Right lobe of liver (tissue), 6 donors: Measurements from ENCODE around the gene HPGD. TPM values are rescaled to one million over a fixed set of nuclear protein-coding genes. Genes with fewer than 3 reads are reported as not detected.

ENCODE experiments used
- ATAC-seq, 4 donors: fragments of 200-7000 bp; cut with Tn5 transposase; one replicate each; pipeline ENCODE4 v1.9.1; 2020; ENCODE audit warnings: mild to moderate bottlenecking in 4 of 4, moderate library complexity in 4 of 4
- DNase-seq, 3 donors: peaks; one replicate each; pipeline ENCODE4 v3.0.0-alpha.2; 2020
- H3K27ac ChIP-seq, 3 donors: fragments of 200-600 bp; one replicate each; pipeline ENCODE4 v1.8.0; 2022
- H3K27me3 ChIP-seq, 2 donors: fragments of 200-600 bp; one replicate each; pipeline ENCODE4 v1.8.0; 2022
- H3K36me3 ChIP-seq, 4 donors: fragments of 200-600 bp; sonication (generic) in 1 of 4; one replicate each; pipeline versions ENCODE4 v1.5.1 to v1.8.0; 2017 to 2022; ENCODE audit warnings: control low read depth in 1 of 4
- H3K4me1 ChIP-seq, 4 donors: fragments of 200-600 bp; sonication (generic) in 1 of 4; one replicate each; pipeline versions ENCODE4 v1.5.1 to v1.8.0; 2017 to 2022; ENCODE audit warnings: control low read depth in 1 of 4
- H3K4me3 ChIP-seq, 3 donors: fragments of 200-600 bp; one replicate each; pipeline ENCODE4 v1.8.0; 2022
- H3K9me3 ChIP-seq, 4 donors: fragments of 200-600 bp; sonication (generic) in 1 of 4; one replicate each; pipeline versions ENCODE4 v1.5.1 to v1.8.0; 2017 to 2022; ENCODE audit warnings: control low read depth in 1 of 4
- POLR2A ChIP-seq: fragments of 450-650 bp; IDR thresholded peaks from one replicate; pipeline ENCODE4 v1.6.1; 2017; ENCODE audit warnings: antibody characterized with exemption, mild to moderate bottlenecking
- WGBS: methylation state at CpG from one replicate; pipeline ENCODE4 v1.1.6; 2018; ENCODE audit warnings: low coverage, low lambda C conversion rate; ENCODE audit not compliant: insufficient coverage; ENCODE audit errors: missing lambda C conversion rate; 5-methylcytosine and 5-hydroxymethylcytosine counted together
- intact Hi-C, 2 donors: fragments of 100-400 bp; cut with DNase I; formaldehyde crosslinking; loops; one replicate each; pipeline versions ENCODE4 v1.11.2 to v1.14.1; 2022
- total RNA-seq, 6 experiments: library from RNA; depleted of rRNA in 2 of 6; stranded (reverse); fragments of >200 nt in 2 of 6; fragmentation: NEBNext Ultra II Directional in 3 of 6; extraction: Animal tissue kit (Norgen Biotek cat#: 25700) in 3 of 6; gene quantifications; one replicate each; pipeline versions ENCODE4 v1.1.0 to v1.2.4, GENCODE V29; 2016 to 2023
- TF ChIP-seq, protein P1 (sequence below), 4 donors: fragments of 200-600 bp in 3 of 4; fragments of 450-650 bp in 1 of 4; IDR thresholded peaks; one replicate each; pipeline versions ENCODE4 v1.5.1 to v1.8.0; 2016 to 2022; ENCODE audit warnings: antibody characterized with exemption in 4 of 4, mild to moderate bottlenecking in 2 of 4
- donor health status: DM: no; HTN: yes; CAD: no.
- donor health status: DM: no; HTN: no; CAD: no.
- donor health status: DM: no; HTN: no; CAD: no.
- donor health status: DM: no; HTN: yes; CAD: no.
- donor health status: DM: no; HTN: yes; CAD: no.

The HPGD gene
- total RNA-seq, 6 experiments from 2014 or later: 71.7 to 124 (median 91.0) TPM

DNA sequence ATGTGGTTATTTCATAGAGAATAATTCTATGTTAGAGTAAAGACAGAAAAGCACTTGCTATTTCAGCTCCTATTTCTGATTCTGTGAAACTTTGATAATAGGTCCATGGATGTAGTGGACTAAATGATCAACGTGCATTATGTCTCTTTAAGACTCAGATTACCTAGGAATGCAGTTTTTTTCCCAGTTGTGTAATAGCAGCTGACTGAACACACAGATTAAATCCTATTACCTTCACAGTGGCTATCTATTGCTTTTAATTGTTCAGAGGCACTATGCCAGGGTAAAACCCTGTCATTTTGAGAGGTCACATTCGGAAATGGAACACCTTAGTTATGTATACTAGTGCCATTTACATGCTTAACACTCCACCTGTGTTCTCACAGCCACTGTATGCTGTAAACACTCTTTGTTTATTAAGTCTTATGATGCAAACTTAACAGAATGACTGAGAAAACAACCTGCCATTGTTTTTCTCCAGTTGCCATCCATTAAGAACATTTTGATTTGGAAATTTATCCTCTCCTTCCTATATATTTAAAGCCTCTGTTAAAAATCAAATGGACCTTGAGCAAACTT lies 70.5 kb downstream of the HPGD start:
- Histone ChIP-seq H3K36me3 (no peaks in the 10 kb centered on the region), H3K4me1 (no peaks in the 10 kb centered on the region), H3K4me3 (no peak overlapping the region), H3K27me3 (no peaks in the 10 kb centered on the region), H3K27ac (no peak overlapping the region), H3K9me3 (no peaks in the 10 kb centered on the region)
- intact Hi-C loops: no loop called here
- WGBS: 35% methylated on average over 2 of the region's 2 CpGs
- ATAC-seq: no peak
- no peak for DNase-seq
- no peak for TF ChIP-seq POLR2A
- TF ChIP-seq, protein P1, sequence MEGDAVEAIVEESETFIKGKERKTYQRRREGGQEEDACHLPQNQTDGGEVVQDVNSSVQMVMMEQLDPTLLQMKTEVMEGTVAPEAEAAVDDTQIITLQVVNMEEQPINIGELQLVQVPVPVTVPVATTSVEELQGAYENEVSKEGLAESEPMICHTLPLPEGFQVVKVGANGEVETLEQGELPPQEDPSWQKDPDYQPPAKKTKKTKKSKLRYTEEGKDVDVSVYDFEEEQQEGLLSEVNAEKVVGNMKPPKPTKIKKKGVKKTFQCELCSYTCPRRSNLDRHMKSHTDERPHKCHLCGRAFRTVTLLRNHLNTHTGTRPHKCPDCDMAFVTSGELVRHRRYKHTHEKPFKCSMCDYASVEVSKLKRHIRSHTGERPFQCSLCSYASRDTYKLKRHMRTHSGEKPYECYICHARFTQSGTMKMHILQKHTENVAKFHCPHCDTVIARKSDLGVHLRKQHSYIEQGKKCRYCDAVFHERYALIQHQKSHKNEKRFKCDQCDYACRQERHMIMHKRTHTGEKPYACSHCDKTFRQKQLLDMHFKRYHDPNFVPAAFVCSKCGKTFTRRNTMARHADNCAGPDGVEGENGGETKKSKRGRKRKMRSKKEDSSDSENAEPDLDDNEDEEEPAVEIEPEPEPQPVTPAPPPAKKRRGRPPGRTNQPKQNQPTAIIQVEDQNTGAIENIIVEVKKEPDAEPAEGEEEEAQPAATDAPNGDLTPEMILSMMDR (IDR thresholded peaks at IDR 0.05): no peak

- H3K27ac ChIP-seq: no peak overlapping the region
- 49% methylated on average over 3 of the region's 3 CpGs for WGBS
- H3K4me3 ChIP-seq: no peak overlapping the region
- no peaks in the 10 kb centered on the region for H3K36me3 ChIP-seq
- intact Hi-C loops: no loop called here
- ATAC-seq: no peak
- DNase-seq: no peak
- no peak for TF ChIP-seq POLR2A
- TF ChIP-seq, protein P1 (IDR thresholded peaks at IDR 0.05): no peak
- no peaks in the 10 kb centered on the region for H3K4me1 ChIP-seq
- H3K27me3 ChIP-seq: no peaks in the 10 kb centered on the region
- H3K9me3 ChIP-seq: no peaks in the 10 kb centered on the region
Measured at GRCh38 chr4:174450786-174451125, 71.5 kb downstream of the HPGD start.

- no peaks in the 10 kb centered on the region for H3K4me1 ChIP-seq
- no peaks in the 10 kb centered on the region for H3K9me3 ChIP-seq
- no peak overlapping the region for H3K4me3 ChIP-seq
- H3K27ac ChIP-seq: no peak overlapping the region
- WGBS: 65% methylated on average over 5 of the region's 5 CpGs
- H3K27me3 ChIP-seq: no peaks in the 10 kb centered on the region
- ATAC-seq (no peak), DNase-seq (no peak)
- TF ChIP-seq POLR2A: no peak
- TF ChIP-seq, protein P1 (IDR thresholded peaks at IDR 0.05): no peak
- intact Hi-C loops: no loop called here
- H3K36me3 ChIP-seq: no peaks in the 10 kb centered on the region
Measured at GRCh38 chr4:174449944-174450785, 72.1 kb downstream of the HPGD start.

DNA sequence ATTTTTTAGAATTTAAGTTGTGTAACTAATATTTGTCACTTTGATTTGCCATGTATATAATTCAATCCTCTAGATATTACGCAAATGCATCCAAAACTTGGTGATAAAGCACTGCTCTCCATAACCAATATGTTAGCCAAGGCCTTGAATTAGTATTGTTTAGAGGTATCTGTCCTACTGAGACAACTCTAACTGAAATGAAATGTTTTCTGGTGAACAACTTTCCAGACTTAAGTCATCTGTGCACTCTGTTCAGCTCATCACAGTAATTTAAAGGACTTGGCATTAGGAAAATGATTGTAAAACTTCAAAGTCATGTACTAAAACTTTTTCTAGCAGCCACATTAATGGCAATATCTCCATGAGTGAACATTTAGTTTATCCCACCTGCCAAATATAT lies 73.1 kb downstream of the HPGD start:
- intact Hi-C loops: no loop called here
- Histone ChIP-seq H3K36me3 (no peaks in the 10 kb centered on the region), H3K27me3 (no peaks in the 10 kb centered on the region), H3K9me3 (no peaks in the 10 kb centered on the region), H3K4me3 (no peak overlapping the region), H3K27ac (no peak overlapping the region), H3K4me1 (no peaks in the 10 kb centered on the region)
- WGBS: 89% methylated on average over 1 of the region's 1 CpG
- no peak for TF ChIP-seq POLR2A
- TF ChIP-seq, protein P1 (IDR thresholded peaks at IDR 0.05): no peak
- DNase-seq: no peak
- no peak for ATAC-seq
